GM10266 (cell line): ENCODE results near the gene STEAP1B.
A peak's percentile ranks its signal among the peaks of the same experiment; 100 is the strongest.
"Not testable (repeated sequence)": the region's sequence is repeated elsewhere in the genome, so short reads cannot be mapped to it uniquely, and the experiment has no call there.

Experiments
- DNase-seq: peaks from one replicate; pipeline ENCODE4 v3.0.0; 2012; ENCODE audit errors: extremely low spot score
- TF ChIP-seq, protein P1 (sequence below): IDR thresholded peaks from 2 replicates; pipeline ENCODE4 v1.5.1; 2012; ENCODE audit warnings: mild to moderate bottlenecking, low read depth; ENCODE audit not compliant: control insufficient read depth, insufficient read depth; ENCODE audit errors: missing control alignments

STEAP1B gene

DNA sequence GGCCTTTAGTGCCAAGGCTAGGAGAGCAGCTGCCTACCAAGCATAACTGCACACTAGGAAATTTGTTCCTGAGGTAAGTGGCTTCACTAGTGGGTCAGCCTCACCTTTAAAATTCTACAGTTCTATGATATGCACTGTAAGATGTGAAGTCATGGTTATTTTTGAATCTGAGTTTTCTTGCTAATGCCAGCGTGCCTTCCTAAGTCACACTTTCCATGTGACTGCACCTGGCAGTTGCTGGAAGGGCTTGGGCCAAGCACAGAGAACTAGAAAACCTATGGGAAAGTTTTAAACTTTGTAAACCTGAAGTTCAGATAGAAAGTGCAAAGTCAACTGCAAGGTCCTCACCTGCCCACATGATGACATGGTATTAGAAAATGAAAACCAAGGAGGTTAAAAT lies 42.5 kb downstream of the STEAP1B start:
- TF ChIP-seq, protein P1, sequence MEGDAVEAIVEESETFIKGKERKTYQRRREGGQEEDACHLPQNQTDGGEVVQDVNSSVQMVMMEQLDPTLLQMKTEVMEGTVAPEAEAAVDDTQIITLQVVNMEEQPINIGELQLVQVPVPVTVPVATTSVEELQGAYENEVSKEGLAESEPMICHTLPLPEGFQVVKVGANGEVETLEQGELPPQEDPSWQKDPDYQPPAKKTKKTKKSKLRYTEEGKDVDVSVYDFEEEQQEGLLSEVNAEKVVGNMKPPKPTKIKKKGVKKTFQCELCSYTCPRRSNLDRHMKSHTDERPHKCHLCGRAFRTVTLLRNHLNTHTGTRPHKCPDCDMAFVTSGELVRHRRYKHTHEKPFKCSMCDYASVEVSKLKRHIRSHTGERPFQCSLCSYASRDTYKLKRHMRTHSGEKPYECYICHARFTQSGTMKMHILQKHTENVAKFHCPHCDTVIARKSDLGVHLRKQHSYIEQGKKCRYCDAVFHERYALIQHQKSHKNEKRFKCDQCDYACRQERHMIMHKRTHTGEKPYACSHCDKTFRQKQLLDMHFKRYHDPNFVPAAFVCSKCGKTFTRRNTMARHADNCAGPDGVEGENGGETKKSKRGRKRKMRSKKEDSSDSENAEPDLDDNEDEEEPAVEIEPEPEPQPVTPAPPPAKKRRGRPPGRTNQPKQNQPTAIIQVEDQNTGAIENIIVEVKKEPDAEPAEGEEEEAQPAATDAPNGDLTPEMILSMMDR, result no peak
- DNase-seq, result no peak

DNA sequence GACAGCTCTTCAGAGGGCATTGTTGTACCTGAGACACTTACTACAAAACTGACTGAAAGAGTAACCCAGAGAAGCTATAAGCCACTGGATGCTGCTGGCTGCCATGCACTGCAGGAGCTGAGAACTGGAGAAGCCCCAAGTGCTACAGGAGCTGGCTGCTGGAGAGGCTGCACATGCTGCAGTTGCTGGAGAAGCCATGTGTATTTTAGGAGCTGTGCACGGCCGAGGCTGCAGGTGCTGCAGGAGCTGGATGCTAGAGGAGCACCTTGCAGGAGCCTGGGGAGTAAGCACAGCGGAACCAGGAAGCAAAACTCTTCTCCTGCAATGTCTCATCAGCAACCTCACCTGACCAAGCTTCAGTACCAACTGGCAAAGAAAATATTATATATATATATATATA lies 45.5 kb downstream of the STEAP1B start:
- DNase-seq, result no peak
- TF ChIP-seq, protein P1, result no peak

DNA sequence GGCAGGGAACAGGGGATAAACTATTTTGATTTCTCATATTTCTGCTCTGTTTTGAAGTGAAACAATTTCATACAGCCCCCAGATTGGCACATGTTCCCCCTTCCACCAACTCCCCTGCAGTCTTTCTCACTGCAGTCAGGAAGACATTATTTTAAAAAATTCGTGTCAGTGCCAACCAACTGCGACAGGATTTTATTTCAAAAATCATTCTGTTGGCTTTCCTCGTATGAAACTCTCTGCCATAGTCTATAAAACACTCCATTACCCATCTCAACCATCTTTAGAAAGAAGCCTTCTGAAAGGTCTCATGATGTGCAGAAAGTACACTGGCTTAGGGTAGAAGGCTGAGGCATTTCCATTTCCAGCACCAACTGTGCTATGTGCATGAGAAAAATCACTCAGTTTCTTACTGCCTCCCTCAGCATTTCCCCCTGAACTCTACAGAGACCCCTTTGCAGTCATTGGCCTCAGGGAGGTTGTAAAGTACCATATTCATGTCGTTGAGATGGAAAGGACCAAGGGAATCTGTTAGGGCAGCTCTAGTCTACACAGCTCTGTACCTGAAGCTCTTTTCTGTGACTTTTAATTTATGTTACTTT lies 46.9 kb downstream of the STEAP1B start:
- no peak for DNase-seq
- TF ChIP-seq, protein P1, result no peak

DNA sequence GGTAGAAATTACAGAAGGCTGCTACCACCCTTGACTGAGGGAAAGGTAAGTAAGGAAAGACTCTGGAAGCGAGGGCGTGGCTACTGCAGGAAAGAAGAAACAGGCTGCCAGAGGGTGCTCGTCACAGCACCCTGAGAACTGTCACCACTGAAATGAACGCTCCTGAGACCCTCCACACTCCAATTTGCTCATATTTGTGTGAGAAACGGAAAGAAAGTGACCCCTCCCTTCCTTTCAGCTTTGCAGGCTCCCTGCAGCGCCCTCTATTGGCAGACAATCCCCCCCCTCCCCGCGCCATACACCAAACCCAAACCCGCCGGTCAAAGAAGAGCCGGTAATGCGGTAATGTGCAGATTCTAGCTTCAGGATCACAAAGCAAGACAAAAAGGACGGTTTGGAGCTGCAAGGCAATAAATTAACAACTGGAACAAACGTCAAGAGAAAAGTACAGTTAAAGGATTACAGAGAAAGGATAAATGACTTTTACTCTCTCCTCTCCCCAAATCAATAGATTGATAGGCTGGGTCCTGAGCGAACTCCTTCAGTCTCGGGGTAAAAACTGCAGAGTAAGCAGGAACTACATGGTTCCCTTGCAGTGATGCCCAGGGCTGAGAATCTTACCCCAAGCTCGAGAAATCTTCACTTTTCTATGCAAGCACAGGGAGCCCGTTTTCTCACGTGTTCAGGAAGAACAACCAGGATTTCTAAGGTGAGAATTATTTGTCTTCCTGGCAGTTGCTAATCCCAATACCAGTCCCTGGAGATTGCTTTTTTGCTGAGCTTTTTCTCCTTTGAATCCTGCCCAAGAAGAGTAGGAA lies 47.6 kb downstream of the STEAP1B start:
- peak; percentile 61 for DNase-seq
- TF ChIP-seq, protein P1, result peak; percentile 62

DNA sequence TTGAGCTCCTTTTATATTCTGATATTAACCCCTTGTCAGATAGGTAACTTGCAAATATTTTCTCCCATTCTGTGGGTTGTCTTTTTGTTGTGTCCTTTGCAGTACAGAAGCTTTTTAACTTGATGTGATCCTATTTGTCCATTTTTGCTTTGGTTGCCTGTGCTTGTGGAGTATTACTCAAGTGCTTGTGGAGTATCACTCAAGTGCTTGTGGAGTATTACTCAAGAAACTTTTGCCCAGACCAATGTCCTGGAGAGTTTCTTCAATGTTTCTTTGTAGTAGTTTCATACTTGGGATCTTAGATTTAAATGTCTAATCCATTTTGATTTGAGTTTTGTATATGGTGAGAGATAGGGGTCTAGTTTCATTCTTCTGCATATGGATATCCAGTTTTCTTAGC lies 50.0 kb downstream of the STEAP1B start:
- not testable (repeated sequence) for DNase-seq

DNA sequence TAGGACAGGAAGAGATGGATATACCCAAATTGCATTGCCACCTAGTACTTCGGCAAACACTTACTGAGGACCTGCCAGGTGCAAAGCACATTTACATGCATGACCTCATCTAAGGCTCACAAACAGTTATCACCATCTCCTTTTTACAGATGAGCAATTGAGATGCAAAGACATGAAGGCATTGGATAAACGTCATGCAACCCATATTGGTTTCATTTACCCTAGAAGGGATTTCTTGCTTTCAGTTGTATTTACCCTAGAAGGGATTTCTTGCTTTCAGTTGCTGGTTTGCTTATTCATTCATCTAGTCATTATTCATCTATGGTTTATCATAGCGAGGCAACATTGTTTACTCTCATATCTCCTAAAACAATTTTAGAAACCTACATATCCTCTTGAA lies 52.2 kb downstream of the STEAP1B start:
- peak; percentile 47 for DNase-seq
- TF ChIP-seq, protein P1, result no peak

DNA sequence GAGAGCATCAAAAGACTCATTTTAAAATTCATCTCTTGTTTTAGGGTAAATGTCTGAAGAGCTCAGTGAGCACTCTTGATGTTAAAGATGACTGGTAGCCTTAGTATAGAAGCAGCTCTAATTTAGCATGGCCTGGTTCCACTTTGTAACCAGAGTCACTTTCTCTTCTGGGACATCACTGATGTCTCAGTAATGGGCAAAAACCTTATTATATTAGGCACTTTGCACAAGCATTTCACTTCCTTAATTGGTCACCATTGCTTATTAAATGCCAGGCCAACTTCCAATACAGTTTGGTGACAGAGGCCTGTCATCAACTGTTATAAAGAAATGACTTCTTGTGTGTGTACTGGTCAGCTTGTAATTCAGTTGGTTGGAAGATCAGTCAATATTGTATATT lies 53.0 kb downstream of the STEAP1B start:
- no peak for DNase-seq
- TF ChIP-seq, protein P1, result no peak
